Body of pancreas (tissue), 4 donors: ENCODE measurements around the gene STIM1. TPM values are rescaled to one million over a fixed set of nuclear protein-coding genes. Genes with fewer than 3 reads are reported as not detected.

Experiments used
- ATAC-seq: fragments of 150-250 bp; one replicate; pipeline ENCODE4 v1.9.1; 2016
- DNase-seq, 4 donors: peaks; one replicate each; pipeline ENCODE4 v3.0.0-alpha.2; 2019
- H3K27ac ChIP-seq, 4 donors: fragments of 200-600 bp; sonication (generic); 1 replicate in 3 of 4; 2 replicates in 1 of 4; pipeline versions ENCODE4 v1.5.1 to v1.6.1; 2016 to 2019; ENCODE audit warnings: mild to moderate bottlenecking in 1 of 4, mixed read lengths in 1 of 4, moderate library complexity in 1 of 4
- H3K27me3 ChIP-seq, 2 donors: fragments of 200-600 bp; sonication (generic); one replicate each; pipeline ENCODE4 v1.6.0; 2016; ENCODE audit warnings: mild to moderate bottlenecking in 1 of 2
- H3K36me3 ChIP-seq, 2 donors: fragments of 200-600 bp; sonication (generic); replicated peaks in 1 of 2; 2 replicates each; pipeline ENCODE4 v1.5.1; 2016; ENCODE audit warnings: low read depth in 2 of 2; ENCODE audit not compliant: insufficient read depth in 1 of 2
- H3K4me1 ChIP-seq: fragments of 200-600 bp; sonication (generic); one replicate; pipeline ENCODE4 v1.6.0; 2016
- H3K4me3 ChIP-seq, 2 donors: fragments of 200-600 bp; sonication (generic); 1 replicate in 1 of 2; 2 replicates in 1 of 2; pipeline ENCODE4 v1.5.1; 2016 to 2019
- H3K9me3 ChIP-seq, 3 donors: fragments of 200-600 bp; sonication (generic); 1 replicate in 2 of 3; 2 replicates in 1 of 3; pipeline ENCODE4 v1.5.1; 2016
- POLR2A ChIP-seq, 3 donors: fragments of 450-650 bp; IDR thresholded peaks; one replicate each; pipeline ENCODE4 v1.6.1; 2016; ENCODE audit warnings: antibody characterized with exemption in 3 of 3, mild to moderate bottlenecking in 2 of 3
- WGBS, 2 donors: methylation state at CpG; one replicate each; pipeline ENCODE4 v1.1.5; 2017; 5-methylcytosine and 5-hydroxymethylcytosine counted together
- intact Hi-C: fragments of 100-400 bp; cut with DNase I; formaldehyde crosslinking; loops from one replicate; pipeline ENCODE4 v1.15.1; 2023
- total RNA-seq, 2 donors: library from RNA; depleted of rRNA; stranded (reverse); fragments of >200 nt; gene quantifications; one replicate each; pipeline ENCODE4 v1.1.0, GENCODE V29; 2016
- TF ChIP-seq, protein P1 (sequence below), 7 experiments: fragments of 450-650 bp in 4 of 7; fragments of 200-600 bp in 3 of 7; sonication (generic) in 3 of 7; IDR thresholded peaks; one replicate each; pipeline ENCODE4 v1.5.1; 2016 to 2019; ENCODE audit warnings: antibody characterized with exemption in 7 of 7

STIM1 gene
- total RNA-seq, 2 donors from 2014 or later, result 20.4 to 24.6 TPM

DNA sequence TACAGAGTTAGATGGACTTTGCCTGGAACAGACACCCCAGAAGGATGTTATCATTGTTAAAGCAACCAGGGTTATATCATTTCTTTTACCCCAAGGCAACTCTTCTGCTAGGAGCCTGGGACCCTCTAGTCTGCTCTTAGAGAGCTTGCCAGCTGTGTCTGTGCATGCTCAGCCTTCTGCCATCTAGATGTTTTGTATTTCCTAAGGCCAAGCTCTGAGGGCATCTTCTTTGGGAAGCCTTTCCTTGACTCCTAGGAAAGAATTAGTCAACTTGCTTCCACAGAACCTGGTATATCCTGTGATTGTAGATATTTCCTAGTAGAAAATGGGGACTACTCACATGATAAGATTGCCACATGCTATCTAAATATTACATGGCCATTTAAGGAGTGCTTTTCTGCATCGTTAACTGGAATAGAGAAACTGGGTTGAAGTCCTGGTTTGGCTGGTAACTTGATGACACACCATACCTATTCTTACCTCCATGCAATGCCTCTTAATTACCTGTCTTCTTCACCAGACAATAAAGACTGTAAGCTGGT, 87.6 kb downstream of the STIM1 start:
- ATAC-seq (no peak), DNase-seq (no peak)
- H3K27ac ChIP-seq, result peak overlapping the region in 1 of 4 donors; percentile 13
- H3K27me3 ChIP-seq, result no peaks in the 10 kb centered on the region
- H3K4me1 ChIP-seq, result peaks cover 16% of the 10 kb centered on the region
- intact Hi-C loops, result no loop called here
- no peaks in the 10 kb centered on the region for H3K9me3 ChIP-seq
- WGBS, 2 donors, result 21 to 33% methylated on average over 1 of the region's 1 CpG
- TF ChIP-seq, protein P1, sequence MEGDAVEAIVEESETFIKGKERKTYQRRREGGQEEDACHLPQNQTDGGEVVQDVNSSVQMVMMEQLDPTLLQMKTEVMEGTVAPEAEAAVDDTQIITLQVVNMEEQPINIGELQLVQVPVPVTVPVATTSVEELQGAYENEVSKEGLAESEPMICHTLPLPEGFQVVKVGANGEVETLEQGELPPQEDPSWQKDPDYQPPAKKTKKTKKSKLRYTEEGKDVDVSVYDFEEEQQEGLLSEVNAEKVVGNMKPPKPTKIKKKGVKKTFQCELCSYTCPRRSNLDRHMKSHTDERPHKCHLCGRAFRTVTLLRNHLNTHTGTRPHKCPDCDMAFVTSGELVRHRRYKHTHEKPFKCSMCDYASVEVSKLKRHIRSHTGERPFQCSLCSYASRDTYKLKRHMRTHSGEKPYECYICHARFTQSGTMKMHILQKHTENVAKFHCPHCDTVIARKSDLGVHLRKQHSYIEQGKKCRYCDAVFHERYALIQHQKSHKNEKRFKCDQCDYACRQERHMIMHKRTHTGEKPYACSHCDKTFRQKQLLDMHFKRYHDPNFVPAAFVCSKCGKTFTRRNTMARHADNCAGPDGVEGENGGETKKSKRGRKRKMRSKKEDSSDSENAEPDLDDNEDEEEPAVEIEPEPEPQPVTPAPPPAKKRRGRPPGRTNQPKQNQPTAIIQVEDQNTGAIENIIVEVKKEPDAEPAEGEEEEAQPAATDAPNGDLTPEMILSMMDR (IDR thresholded peaks at IDR 0.05), result no peak
- no peak for TF ChIP-seq POLR2A (IDR thresholded peaks at IDR 0.05)
- H3K36me3 ChIP-seq, result no peaks in the 10 kb centered on the region
- H3K4me3 ChIP-seq, result no peak overlapping the region

DNA sequence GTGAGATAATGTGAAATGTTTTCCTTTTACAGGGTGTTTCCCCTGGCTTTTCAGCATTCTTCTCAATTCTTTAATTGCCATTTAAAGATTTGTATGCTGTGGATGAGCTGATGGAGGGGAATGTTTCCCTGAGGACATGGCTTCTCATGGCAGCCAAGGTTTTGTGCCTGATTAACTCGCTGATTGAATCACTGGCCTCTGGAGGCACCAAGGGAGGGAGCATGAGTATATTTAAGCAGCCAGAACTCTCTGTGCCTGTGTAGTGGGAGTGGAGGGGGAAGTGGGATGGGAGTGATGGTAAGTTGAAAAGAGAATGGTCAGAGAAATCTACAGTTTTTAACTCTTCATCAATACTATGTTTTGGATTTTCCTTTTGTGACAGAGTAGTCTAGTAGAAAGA, 88.7 kb downstream of the STIM1 start:
- Histone ChIP-seq H3K27ac (no peak overlapping the region), H3K9me3 (no peaks in the 10 kb centered on the region), H3K27me3 (no peaks in the 10 kb centered on the region), H3K4me1 (peaks cover 16% of the 10 kb centered on the region), H3K4me3 (no peak overlapping the region), H3K36me3 (no peaks in the 10 kb centered on the region)
- TF ChIP-seq, protein P1 (IDR thresholded peaks at IDR 0.05), result no peak
- no peak for TF ChIP-seq POLR2A (IDR thresholded peaks at IDR 0.05)
- WGBS, 2 donors, result 58 to 100% methylated on average over 1 of the region's 1 CpG
- intact Hi-C loops, result no loop called here
- ATAC-seq (no peak), DNase-seq (peak in 1 of 4 donors; percentile 28)

DNA sequence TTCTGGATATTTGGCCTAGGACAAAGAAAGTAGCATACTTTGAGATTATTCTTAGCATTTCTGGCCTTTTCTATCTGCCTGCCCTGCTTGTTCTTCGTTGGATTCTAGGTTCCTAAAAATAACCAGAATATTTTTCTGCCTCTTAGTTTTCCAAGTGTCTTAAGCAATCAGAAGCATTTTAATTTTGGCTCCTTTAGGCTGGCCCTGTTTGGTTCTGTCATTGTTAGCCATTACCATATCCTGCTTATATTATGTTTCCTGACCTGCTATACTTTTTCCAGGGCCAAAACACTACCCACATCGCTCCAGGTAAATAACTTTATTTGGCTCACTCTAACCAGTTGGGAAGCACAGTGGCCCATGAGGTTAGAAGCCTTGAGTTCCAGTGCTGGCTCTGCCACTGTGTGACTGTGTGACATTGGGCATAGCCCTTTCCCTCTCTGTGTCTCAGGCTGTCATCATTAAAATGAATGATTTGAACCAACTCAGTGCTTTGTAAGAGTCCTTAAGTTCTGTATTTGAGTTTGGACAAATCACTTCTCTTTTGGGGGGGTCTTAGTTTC, 91.1 kb downstream of the STIM1 start:
- H3K4me3 ChIP-seq, result no peak overlapping the region
- ATAC-seq (no peak), DNase-seq (no peak)
- no peaks in the 10 kb centered on the region for H3K27me3 ChIP-seq
- intact Hi-C loops, result no loop called here
- WGBS, 2 donors, result 78 to 89% methylated on average over 2 of the region's 2 CpGs
- H3K36me3 ChIP-seq, result no peaks in the 10 kb centered on the region
- peak overlapping the region in 2 of 4 donors; percentile 16 to 35 for H3K27ac ChIP-seq
- peaks cover 23% of the 10 kb centered on the region for H3K4me1 ChIP-seq
- TF ChIP-seq, protein P1 (IDR thresholded peaks at IDR 0.05), result no peak
- no peak for TF ChIP-seq POLR2A (IDR thresholded peaks at IDR 0.05)
- H3K9me3 ChIP-seq, result no peaks in the 10 kb centered on the region

DNA sequence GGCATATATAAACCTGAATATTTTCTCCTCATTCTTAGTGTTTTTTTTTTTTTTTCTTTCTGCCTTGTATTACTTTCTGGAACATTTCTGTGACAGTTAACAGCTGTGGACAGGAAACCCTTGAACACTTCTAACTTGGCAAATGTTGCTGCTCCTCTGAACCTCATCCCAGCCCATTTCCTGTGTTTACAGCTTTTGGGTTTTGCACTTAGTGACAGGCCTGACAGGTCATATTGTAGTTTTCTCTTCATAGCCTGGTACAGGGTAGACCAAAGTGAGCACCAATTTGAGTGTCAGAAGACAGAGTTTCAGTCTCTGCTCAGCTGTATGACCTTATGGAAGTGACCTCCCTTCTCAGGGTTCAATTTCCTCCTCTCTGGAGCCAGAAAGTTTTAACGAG, 91.6 kb downstream of the STIM1 start:
- peak overlapping the region in 2 of 4 donors; percentile 10 to 16 for H3K27ac ChIP-seq
- H3K36me3 ChIP-seq, result no peaks in the 10 kb centered on the region
- peaks cover 22% of the 10 kb centered on the region for H3K4me1 ChIP-seq
- intact Hi-C loops, result no loop called here
- peak in 1 of 4 donors; percentile 38 for DNase-seq
- H3K27me3 ChIP-seq, result no peaks in the 10 kb centered on the region
- whole genome bisulfite sequencing, 2 donors, result 57 to 67% methylated on average over 1 of the region's 1 CpG
- TF ChIP-seq, protein P1 (IDR thresholded peaks at IDR 0.05), result no peak
- TF ChIP-seq POLR2A (IDR thresholded peaks at IDR 0.05), result no peak
- H3K9me3 ChIP-seq, result no peaks in the 10 kb centered on the region
- H3K4me3 ChIP-seq, result no peak overlapping the region
- peak; percentile 39 for ATAC-seq

DNA sequence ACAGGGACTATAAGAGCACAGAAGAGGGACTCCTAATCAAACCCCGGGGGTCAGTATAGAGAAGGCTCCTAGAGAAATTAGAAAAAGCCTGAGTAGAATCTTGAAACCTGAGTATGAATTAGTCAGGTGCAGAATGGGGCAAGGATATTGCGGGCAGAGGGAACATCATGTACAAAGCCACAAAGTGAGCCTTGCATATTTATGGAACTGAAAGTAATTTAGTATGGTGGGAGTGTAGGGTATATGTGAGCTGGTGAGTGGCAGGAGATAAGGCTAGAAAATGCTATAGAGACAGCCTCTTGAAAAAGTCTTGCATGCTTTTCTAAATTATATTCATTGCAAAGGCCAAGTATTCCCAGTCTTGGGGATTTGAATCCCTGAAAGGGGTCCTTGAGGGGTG, 93.7 kb downstream of the STIM1 start:
- DNase-seq (no peak), ATAC-seq (no peak)
- 75 to 98% methylated on average over 2 of the region's 2 CpGs for WGBS, 2 donors
- Histone ChIP-seq H3K36me3 (no peaks in the 10 kb centered on the region), H3K9me3 (no peaks in the 10 kb centered on the region), H3K27ac (no peak overlapping the region), H3K4me3 (no peak overlapping the region), H3K27me3 (no peaks in the 10 kb centered on the region), H3K4me1 (peaks cover 7% of the 10 kb centered on the region)
- TF ChIP-seq POLR2A (IDR thresholded peaks at IDR 0.05), result no peak
- TF ChIP-seq, protein P1 (IDR thresholded peaks at IDR 0.05), result no peak
- intact Hi-C loops, result no loop called here
